SK-N-SH (cell line): ENCODE data around the gene CDH2.

ENCODE experiments used
- ELF1 ChIP-seq: IDR thresholded peaks from 2 replicates; pipeline ENCODE4 v1.4.0; 2012
- NRF1 ChIP-seq: IDR thresholded peaks from 2 replicates; pipeline ENCODE4 v1.6.1; 2012; ENCODE audit warnings: low read depth, mild to moderate bottlenecking, low read length
- USF1 ChIP-seq: IDR thresholded peaks from 2 replicates; pipeline ENCODE4 v1.4.0; 2012; ENCODE audit warnings: low read depth, borderline replicate concordance

GRCh38 chr18:28114472-28114871 lies 62.5 kb downstream of the CDH2 start:
- no peak for TF ChIP-seq NRF1
- no peak for TF ChIP-seq USF1
- no peak for TF ChIP-seq ELF1
